HG02588 (cell line): ENCODE measurements around the gene MRPL14.

Source experiments
- ATAC-seq: cut with Tn5 transposase; IDR thresholded peaks from one replicate; pipeline ENCODE4 v1.9.1; 2021; ENCODE audit warnings: mild to moderate bottlenecking, moderate library complexity; ENCODE audit not compliant: unreplicated experiment

MRPL14 gene

DNA sequence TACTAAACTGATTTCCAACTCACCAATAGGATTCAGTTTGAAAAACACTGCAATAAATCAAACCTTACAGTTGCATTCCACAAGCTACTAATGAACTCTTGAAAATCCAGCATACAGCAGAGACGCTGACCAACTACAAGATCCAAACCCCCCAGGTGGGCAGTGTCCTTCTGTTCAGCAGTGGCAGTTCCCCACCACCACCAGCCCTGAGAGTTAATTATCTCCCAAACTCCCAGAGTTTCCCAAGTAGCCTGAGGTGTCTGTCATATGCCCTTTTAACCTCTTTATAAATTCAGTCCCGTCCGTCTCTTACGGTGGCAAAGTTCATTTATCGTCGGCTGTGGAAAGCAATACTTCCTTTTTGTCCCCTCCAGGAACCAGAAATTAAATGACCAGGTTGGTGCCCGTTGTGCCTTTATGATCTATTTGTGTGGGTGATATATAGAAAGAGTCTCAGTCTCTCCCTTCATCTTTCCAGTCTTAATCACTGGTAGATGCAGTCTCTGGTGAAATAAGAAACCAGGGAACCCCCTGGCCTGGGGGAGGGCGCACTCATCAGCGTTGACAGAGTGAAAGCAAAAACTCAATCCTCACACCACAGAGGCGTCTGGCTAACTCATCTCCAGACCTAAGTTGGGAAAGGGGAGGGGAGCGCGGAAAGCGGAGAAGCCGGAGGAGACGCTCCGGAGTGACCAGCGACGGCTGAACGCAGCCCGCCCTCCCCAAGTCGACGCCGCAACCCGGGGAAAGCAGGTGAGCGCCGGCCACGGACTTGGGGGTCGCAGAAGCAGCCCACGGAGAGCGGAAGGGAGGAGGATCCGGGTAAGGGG lies 717 bp downstream of the MRPL14 start:
- ATAC-seq: peak; percentile 44

GRCh38 chr6:44123544-44123943 lies 3.7 kb downstream of the MRPL14 start:
- ATAC-seq: no peak

DNA sequence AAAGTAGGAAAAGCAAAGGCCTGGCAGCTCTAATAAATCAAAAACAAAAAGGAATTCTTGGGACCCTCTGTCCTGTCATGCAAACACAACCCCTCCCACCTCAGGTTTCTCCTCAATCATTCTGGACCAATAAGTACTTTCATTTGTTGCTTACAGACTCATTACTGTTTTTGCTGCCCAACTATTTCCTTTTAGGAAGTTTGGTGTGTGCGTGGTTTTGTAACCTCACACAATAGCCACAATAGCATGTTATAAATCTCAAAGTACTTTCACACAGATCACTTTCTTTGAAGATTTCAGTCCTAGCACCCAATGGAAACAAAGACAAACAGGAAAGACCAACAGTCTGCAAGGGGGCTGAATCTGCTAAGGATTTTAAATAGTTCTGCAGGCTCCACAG lies 4.5 kb downstream of the MRPL14 start:
- no peak for ATAC-seq

- no peak for ATAC-seq
Observed at GRCh38 chr6:44120692-44121443, 6.4 kb downstream of the MRPL14 start.

- ATAC-seq: no peak
Observed at GRCh38 chr6:44119704-44120262, 7.5 kb downstream of the MRPL14 start.

GRCh38 chr6:44117397-44118128 lies 9.7 kb downstream of the MRPL14 start:
- no peak for ATAC-seq

DNA sequence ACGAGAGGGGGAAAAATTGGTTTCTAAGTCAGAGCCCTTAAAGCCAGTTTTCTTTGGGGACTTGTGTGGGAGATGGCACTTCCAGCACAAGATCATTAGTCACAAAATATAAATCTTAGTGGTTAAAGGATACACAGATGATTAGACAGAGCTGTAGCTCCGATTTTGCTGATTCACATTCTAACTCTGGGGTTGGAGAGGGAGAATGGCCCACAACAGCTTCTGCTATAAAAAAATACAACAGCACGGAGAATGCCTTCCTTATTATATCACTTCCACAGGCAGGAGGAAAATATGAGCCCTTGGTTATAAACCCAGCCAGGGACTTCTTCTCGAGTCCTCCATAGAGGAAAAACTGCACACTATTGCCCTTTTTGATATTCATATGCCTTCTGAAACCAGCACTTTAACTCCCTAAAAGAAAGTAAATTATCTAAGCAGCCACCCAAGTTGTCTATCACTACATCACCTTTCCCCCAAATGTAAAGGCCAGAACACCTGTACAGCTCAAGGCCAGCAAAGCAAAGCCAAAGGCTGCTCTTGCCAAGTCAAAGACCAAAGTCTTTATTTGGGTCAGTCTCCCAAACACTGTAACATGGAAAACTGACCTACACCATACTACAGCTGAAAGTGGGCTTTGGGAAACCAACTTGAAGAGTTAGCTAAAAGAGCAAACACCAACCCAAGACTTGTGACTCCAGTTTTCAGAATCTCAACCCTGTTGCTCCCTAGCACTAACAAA lies 10.4 kb downstream of the MRPL14 start:
- no peak for ATAC-seq

GRCh38 chr6:44115866-44116265 lies 11.4 kb downstream of the MRPL14 start:
- no peak for ATAC-seq

DNA sequence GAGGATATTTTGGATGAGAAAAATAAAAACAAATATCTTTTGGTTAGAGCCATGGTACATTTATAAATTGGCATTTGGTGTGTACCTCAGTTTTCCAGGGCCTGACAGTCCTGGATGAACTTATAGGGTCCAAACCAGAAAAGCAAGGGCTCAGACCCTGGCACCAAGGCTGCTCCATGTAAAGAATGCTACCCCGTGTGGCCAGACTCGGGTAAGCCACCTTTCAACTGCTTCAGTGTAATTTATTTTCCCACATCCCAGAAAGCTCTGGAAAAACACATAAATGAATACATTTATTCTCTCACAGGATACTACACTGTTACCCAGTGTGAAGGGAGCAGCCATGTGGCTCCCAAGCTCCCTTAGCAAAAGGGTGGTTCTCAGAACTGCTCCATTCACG lies 13.8 kb downstream of the MRPL14 start:
- ATAC-seq: no peak

DNA sequence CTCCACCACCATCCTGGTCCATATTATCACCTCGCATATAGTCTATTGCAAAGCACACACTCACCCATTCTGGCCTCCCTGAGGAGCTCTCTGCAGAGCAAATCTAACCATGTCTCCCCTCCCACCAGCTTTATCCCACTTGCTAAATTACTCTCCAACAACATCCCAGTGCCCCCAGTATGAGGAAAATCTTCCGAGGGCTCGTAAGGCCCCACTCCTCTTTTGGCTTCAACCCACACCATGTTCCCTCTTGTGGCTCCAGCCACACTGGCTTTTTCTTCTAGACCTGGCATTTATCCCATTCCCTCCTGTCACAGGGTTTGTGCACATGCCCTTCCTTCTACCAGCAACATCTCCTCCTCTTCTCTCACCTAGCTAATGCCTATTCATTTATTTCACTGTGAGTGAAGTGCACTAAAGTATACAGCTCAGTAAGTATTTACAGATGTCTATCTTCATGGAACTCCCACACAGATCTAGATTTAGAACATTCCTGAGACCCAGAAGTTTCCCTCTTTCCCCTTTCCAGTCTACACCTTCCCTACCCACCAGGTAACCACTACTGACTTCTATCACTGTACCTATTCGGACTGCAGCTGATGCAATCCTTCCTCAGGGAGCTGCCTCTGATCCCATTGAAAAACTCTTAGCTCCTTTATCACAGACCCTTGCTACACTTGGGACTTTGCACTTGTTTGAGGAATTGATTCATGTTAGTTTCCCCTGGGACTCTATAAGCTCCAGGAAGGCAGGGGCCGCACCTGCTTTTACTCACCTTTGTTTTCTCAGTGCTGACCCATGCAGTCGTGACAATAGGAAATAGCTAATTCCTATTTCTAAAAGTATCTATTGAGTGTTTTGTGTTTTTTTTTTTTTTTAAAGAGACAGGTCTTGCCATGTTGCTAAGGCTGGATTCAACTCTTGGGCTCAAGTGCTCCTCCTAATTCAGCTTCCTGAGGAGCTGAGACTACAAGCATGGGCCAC lies 15.5 kb downstream of the MRPL14 start:
- no peak for ATAC-seq

GRCh38 chr6:44110966-44111365 lies 16.3 kb downstream of the MRPL14 start:
- ATAC-seq: no peak

- ATAC-seq: no peak
Observed at GRCh38 chr6:44110005-44110676, 17.1 kb downstream of the MRPL14 start.

- ATAC-seq: no peak
Observed at GRCh38 chr6:44109212-44109611, 18.0 kb downstream of the MRPL14 start.

DNA sequence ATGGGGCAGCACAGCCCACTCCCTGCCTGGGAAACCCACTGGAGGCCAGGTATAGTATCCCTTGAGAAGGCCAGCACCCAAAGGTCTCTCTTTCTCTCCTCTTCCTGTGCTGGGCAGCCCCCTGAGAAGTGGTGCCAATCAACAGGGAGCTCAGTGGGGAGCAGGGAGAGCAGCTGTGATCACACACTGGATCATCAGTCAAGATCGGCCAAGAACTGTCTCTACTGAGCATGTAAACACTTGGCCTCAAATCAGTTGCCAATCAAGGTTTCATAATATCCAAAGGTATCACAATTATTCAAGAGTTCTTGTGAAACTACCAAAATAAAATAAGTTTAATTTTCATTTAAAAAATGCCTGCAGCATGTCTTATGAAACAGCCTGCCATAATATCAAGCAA lies 18.8 kb downstream of the MRPL14 start:
- no peak for ATAC-seq

DNA sequence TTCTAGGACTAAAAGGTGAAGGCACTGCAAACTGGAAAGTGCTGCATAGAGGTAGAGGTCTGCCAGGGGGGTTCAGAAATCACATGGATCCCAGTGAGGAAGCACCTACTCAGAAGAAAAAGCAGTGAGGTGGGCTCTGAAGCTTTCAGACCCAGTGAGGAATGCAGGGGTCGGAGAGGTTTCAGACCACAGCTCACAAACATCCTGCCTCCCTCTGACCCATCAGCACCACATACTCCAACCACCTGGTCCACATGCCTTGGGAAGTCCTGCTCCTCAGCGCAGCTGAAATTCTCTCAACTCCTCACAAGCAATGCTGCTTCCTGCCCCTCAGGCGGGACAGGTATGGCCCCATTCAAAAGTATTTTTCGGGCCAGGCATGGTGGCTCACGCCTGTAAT lies 20.2 kb downstream of the MRPL14 start:
- ATAC-seq: no peak

- no peak for ATAC-seq
Observed at GRCh38 chr6:44105993-44106740, 21.1 kb downstream of the MRPL14 start.

GRCh38 chr6:44105146-44105545 lies 22.1 kb downstream of the MRPL14 start:
- ATAC-seq: no peak

DNA sequence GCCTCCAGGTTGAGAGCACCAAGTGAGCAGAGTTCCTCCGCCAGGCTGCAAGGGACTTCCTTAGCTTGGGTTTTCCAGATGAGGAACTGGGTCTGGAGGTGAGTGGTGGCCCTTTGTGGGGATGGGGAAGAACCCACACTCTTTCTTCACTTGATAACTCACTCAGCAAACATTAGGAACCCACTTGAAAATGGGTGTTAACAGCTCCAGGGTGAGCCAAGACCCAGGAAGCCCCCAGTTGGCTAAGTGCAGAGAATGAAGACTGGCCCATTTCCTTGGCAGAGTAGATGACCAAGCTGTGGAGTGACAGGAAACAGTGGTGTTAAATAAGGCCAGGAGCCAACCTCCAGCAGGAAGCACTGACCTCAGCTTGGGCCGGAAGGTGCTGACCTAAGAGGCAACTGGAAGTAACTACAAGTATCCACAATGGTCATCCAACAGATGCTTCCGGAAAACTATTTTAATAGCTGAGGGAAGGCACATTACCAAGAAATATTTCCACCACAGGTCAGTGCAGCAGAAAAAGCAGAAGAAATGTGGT lies 22.7 kb downstream of the MRPL14 start:
- ATAC-seq: no peak
